OCI-LY3 (cell line): ENCODE measurements around the gene ANKMY2.
A peak's percentile ranks its signal among the peaks of the same experiment; 100 is the strongest.
"Not testable (repeated sequence)": the region's sequence is repeated elsewhere in the genome, so short reads cannot be mapped to it uniquely, and the experiment has no call there.

ENCODE experiments used
- H2AFZ ChIP-seq: fragments of 200-600, 300-600 bp; shearing (Covaris generic); 2 replicates; pipeline ENCODE4 v1.6.0; 2014; ENCODE audit warnings: antibody characterized with exemption, low read depth, low read length
- H3K27ac ChIP-seq: fragments of 200-600, 300-600 bp; sonication (generic); 2 replicates; pipeline ENCODE4 v1.5.1; 2014; ENCODE audit warnings: mild to moderate bottlenecking, low read length, moderate library complexity, mixed read lengths
- H3K27me3 ChIP-seq: fragments of 200-600, 300-600 bp; sonication (generic); 2 replicates; pipeline ENCODE4 v1.6.1; 2014; ENCODE audit warnings: low read depth, low read length, mixed read lengths
- H3K36me3 ChIP-seq: fragments of 200-600, 300-600 bp; sonication (generic); replicated peaks from 2 replicates; pipeline ENCODE3; 2014; ENCODE audit warnings: low read depth, low read length, mixed read lengths
- H3K4me1 ChIP-seq: fragments of 300-600, 200-600 bp; sonication (generic); 2 replicates; pipeline ENCODE4 v1.6.1; 2014; ENCODE audit warnings: low read length, mixed read lengths
- H3K4me2 ChIP-seq: fragments of 200-600, 300-600 bp; sonication (generic); 2 replicates; pipeline ENCODE4 v1.6.1; 2014; ENCODE audit warnings: low read length, mixed read lengths
- H3K4me3 ChIP-seq: fragments of 300-600, 200-600 bp; sonication (generic); 2 replicates; pipeline ENCODE4 v1.5.1; 2014; ENCODE audit warnings: antibody characterized with exemption, mild to moderate bottlenecking, low read length, moderate library complexity
- H3K79me2 ChIP-seq: fragments of 300-600, 200-600 bp; shearing (Covaris generic); 2 replicates; pipeline ENCODE4 v1.6.1; 2014; ENCODE audit warnings: mild to moderate bottlenecking, low read length, mixed read lengths
- H3K9ac ChIP-seq: fragments of 300-600, 200-600 bp; shearing (Covaris generic); 2 replicates; pipeline ENCODE4 v1.6.0; 2014; ENCODE audit warnings: mild to moderate bottlenecking, low read length, moderate library complexity
- H3K9me3 ChIP-seq: fragments of 200-600, 300-600 bp; shearing (Covaris generic); 2 replicates; pipeline ENCODE4 v1.6.1; 2014; ENCODE audit warnings: low read length, mixed read lengths; ENCODE audit not compliant: insufficient read depth
- H4K20me1 ChIP-seq: fragments of 200-600, 300-600 bp; sonication (generic); 2 replicates; pipeline ENCODE4 v1.6.1; 2016; ENCODE audit warnings: low read length, mixed read lengths; ENCODE audit not compliant: insufficient read depth
- CTCF ChIP-seq: fragments of 200-600, 300-600 bp; sonication (generic); IDR thresholded peaks from 2 replicates; pipeline ENCODE4 v1.5.1; 2014; ENCODE audit warnings: antibody characterized with exemption, low read length, low read depth
- EZH2phosphoT487 ChIP-seq: fragments of 200-600 bp; shearing (Covaris generic); IDR thresholded peaks from 2 replicates; pipeline ENCODE4 v1.6.1; 2018; ENCODE audit warnings: antibody characterized with exemption, mixed run types, low read depth

ANKMY2 gene

GRCh38 chr7:16599860-16600259, 45.7 kb downstream of the ANKMY2 start:
- no peaks in the 10 kb centered on the region for H3K27me3 ChIP-seq
- no peaks in the 10 kb centered on the region for H3K9me3 ChIP-seq
- no peaks in the 10 kb centered on the region for H4K20me1 ChIP-seq
- no peak overlapping the region for H2AFZ ChIP-seq
- H3K36me3 ChIP-seq, result no peaks in the 10 kb centered on the region
- no peak overlapping the region for H3K4me3 ChIP-seq
- H3K4me1 ChIP-seq, result peaks cover 11% of the 10 kb centered on the region
- no peak overlapping the region for H3K9ac ChIP-seq
- TF ChIP-seq CTCF, result no peak
- no peak for TF ChIP-seq EZH2phosphoT487
- no peak overlapping the region for H3K27ac ChIP-seq
- H3K4me2 ChIP-seq, result peak overlapping the region; percentile 59
- H3K79me2 ChIP-seq, result no peaks in the 10 kb centered on the region

GRCh38 chr7:16598015-16598414, 47.5 kb downstream of the ANKMY2 start:
- no peak overlapping the region for H3K9ac ChIP-seq
- TF ChIP-seq CTCF (no peak), EZH2phosphoT487 (no peak)
- H3K36me3 ChIP-seq, result no peaks in the 10 kb centered on the region

GRCh38 chr7:16595596-16595995, 50.0 kb downstream of the ANKMY2 start:
- H3K27ac ChIP-seq, H4K20me1 ChIP-seq, H2AFZ ChIP-seq, H3K79me2 ChIP-seq, H3K4me2 ChIP-seq, H3K9ac ChIP-seq, H3K9me3 ChIP-seq, H3K4me3 ChIP-seq, H3K27me3 ChIP-seq, H3K36me3 ChIP-seq: not testable (repeated sequence)
- peaks cover 11% of the 10 kb centered on the region for H3K4me1 ChIP-seq

More at GRCh38 chr7:16598015-16598414, 47.5 kb downstream of the ANKMY2 start:
- no peaks in the 10 kb centered on the region for H3K9me3 ChIP-seq
- H4K20me1 ChIP-seq, result no peaks in the 10 kb centered on the region
- no peaks in the 10 kb centered on the region for H3K79me2 ChIP-seq
- H2AFZ ChIP-seq, result no peak overlapping the region
- H3K4me2 ChIP-seq, result no peak overlapping the region
- no peaks in the 10 kb centered on the region for H3K27me3 ChIP-seq
- peaks cover 11% of the 10 kb centered on the region for H3K4me1 ChIP-seq
- no peak overlapping the region for H3K27ac ChIP-seq
- no peak overlapping the region for H3K4me3 ChIP-seq

- H3K36me3 ChIP-seq, result no peaks in the 10 kb centered on the region
- H3K27me3 ChIP-seq, result no peaks in the 10 kb centered on the region
- no peak overlapping the region for H3K9ac ChIP-seq
- H3K9me3 ChIP-seq, result no peaks in the 10 kb centered on the region
- no peak for TF ChIP-seq CTCF
- TF ChIP-seq EZH2phosphoT487, result no peak
- H3K4me1 ChIP-seq, result peaks cover 5% of the 10 kb centered on the region
- H3K4me3 ChIP-seq, result no peak overlapping the region
- no peak overlapping the region for H2AFZ ChIP-seq
- no peak overlapping the region for H3K27ac ChIP-seq
- H3K79me2 ChIP-seq, result no peaks in the 10 kb centered on the region
- H4K20me1 ChIP-seq, result no peaks in the 10 kb centered on the region
- H3K4me2 ChIP-seq, result no peak overlapping the region
These were observed 50.9 kb downstream of the ANKMY2 start for GRCh38 chr7:16594676-16595075.

- H3K79me2 ChIP-seq, result no peaks in the 10 kb centered on the region
- no peaks in the 10 kb centered on the region for H3K27me3 ChIP-seq
- H3K4me2 ChIP-seq, result no peak overlapping the region
- no peaks in the 10 kb centered on the region for H4K20me1 ChIP-seq
- H3K4me3 ChIP-seq, result no peak overlapping the region
- H3K27ac ChIP-seq, result no peak overlapping the region
- no peaks in the 10 kb centered on the region for H3K9me3 ChIP-seq
- no peak overlapping the region for H2AFZ ChIP-seq
- TF ChIP-seq CTCF (no peak), EZH2phosphoT487 (no peak)
- no peak overlapping the region for H3K9ac ChIP-seq
- H3K36me3 ChIP-seq, result no peaks in the 10 kb centered on the region
- H3K4me1 ChIP-seq, result no peaks in the 10 kb centered on the region
These were observed 51.5 kb downstream of the ANKMY2 start for GRCh38 chr7:16594061-16594460.
